ENCODE results near the gene CD151.
A peak's percentile ranks its signal among the peaks of the same experiment; 100 is the strongest.

Gene CD151

DNA sequence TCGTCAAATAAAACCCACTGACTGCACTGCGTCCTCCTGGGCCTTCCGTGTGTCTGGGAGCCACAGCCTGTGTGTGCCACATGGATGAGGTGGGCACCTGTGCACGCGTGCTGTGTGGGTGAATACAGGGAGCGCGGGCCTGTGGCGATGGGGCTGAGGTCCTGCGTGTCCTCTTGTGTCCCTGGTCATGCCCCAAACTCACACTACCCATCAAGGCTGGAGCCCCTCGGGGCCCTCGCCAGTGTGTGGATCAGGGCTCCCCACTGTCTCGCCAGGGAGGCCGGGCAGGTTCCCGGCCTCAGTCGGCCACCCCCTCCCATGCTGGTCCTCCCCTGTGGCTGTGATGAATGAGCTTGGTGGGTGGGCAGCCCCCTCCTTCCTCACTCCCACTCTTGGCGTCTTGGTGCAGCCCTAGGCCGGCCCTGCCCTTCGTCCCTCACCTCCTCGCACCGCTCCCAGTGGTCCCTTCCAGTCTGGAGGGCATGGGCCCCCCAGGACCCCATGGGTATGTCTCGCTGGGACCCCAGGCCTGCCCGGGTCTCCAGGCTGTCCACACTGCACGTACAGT, 707 bp upstream of the CD151 start:
- ATAC-seq (ENCODE audit: low read depth) (no peak), DNase-seq (ENCODE audit: low spot score) (no peak)
- Histone ChIP-seq H3K9me3 (ENCODE audit: severe bottlenecking) (no peaks in the 10 kb centered on the region), H3K4me1 (ENCODE audit: insufficient read depth, poor library complexity, severe bottlenecking) (peaks cover 13% of the 10 kb centered on the region), H3K4me3 (ENCODE audit: severe bottlenecking) (peak overlapping the region; percentile 95), H3K36me3 (ENCODE audit: low read depth) (peaks cover 13% of the 10 kb centered on the region), H3K27ac (ENCODE audit: poor library complexity, severe bottlenecking) (peak overlapping the region; percentile 97), H3K27me3 (ENCODE audit: insufficient read depth, poor library complexity, severe bottlenecking) (peaks cover 10% of the 10 kb centered on the region)
- TF ChIP-seq, protein P1, sequence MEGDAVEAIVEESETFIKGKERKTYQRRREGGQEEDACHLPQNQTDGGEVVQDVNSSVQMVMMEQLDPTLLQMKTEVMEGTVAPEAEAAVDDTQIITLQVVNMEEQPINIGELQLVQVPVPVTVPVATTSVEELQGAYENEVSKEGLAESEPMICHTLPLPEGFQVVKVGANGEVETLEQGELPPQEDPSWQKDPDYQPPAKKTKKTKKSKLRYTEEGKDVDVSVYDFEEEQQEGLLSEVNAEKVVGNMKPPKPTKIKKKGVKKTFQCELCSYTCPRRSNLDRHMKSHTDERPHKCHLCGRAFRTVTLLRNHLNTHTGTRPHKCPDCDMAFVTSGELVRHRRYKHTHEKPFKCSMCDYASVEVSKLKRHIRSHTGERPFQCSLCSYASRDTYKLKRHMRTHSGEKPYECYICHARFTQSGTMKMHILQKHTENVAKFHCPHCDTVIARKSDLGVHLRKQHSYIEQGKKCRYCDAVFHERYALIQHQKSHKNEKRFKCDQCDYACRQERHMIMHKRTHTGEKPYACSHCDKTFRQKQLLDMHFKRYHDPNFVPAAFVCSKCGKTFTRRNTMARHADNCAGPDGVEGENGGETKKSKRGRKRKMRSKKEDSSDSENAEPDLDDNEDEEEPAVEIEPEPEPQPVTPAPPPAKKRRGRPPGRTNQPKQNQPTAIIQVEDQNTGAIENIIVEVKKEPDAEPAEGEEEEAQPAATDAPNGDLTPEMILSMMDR (IDR thresholded peaks at IDR 0.05; ENCODE audit: poor library complexity, severe bottlenecking) = no peak

DNA sequence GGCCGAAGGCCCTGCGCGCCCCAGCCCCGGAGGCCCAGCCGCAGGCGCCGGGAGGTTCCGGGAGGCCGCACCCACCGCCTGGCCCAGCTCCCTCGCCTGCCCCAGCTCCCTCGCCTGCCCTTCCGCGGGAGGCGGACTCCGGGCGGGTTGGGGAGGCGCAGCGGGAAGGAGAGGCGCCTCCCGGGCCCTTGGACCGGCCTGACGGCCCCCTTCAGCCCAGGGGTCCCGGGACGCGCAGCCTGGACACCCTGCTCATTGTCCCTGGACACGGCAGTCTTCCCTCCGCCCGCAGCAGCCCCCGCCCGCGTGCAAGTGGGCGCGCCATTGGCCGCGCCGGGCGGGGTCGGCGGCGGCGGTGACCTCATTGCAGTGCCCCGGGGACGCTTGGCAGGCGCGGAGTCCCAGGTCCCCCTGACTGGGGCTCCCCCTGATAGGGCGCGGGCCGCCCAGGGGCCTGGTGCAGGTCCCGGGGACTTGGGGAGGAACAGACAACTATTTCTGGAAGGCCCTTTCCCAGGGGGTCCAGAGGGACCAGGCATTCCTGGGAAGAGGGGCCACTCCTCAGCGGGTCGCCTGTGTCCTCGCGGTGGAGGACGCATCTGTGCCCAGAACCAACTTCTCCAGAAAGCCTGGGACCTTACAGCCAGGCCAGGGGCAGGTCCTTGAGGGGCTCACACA, 501 bp downstream of the CD151 start:
- H3K27ac ChIP-seq (ENCODE audit: poor library complexity, severe bottlenecking) = peak overlapping the region; percentile 97
- no peak for DNase-seq (ENCODE audit: low spot score)
- ATAC-seq (ENCODE audit: low read depth) = no peak

DNA sequence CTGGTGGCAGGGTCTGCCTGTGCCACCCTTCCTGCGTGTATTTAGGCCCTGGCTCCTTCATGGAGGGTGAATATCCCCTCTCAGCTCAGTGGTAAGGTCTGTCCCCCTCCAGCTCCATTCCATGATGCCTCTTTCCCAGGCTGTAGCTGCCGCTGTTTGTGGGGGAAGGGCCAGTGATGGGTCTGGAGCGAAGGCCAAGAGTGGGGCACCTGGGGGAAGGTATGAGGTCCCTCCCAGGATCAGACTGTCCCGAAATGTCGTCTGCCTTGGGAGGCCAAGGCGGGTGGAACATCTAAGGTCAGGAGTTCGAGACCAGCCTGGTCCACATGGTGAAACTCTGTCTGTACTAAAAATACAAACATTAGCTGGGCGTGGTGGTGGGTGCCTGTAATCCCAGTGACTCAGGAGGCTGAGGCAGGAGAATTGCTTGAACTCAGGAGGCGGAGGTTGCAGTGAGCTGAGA, 1.1 kb downstream of the CD151 start:
- peak overlapping the region; percentile 95 for H3K4me3 ChIP-seq (ENCODE audit: severe bottlenecking)

More for the DNA sequence above, 501 bp downstream of the CD151 start:
- Histone ChIP-seq H3K4me3 (ENCODE audit: severe bottlenecking) (peak overlapping the region; percentile 95), H3K36me3 (ENCODE audit: low read depth) (peaks cover 23% of the 10 kb centered on the region), H3K9me3 (ENCODE audit: severe bottlenecking) (no peaks in the 10 kb centered on the region), H3K27me3 (ENCODE audit: insufficient read depth, poor library complexity, severe bottlenecking) (peaks cover 10% of the 10 kb centered on the region), H3K4me1 (ENCODE audit: insufficient read depth, poor library complexity, severe bottlenecking) (peaks cover 10% of the 10 kb centered on the region)
- TF ChIP-seq, protein P1 (IDR thresholded peaks at IDR 0.05; ENCODE audit: poor library complexity, severe bottlenecking) = no peak

DNA sequence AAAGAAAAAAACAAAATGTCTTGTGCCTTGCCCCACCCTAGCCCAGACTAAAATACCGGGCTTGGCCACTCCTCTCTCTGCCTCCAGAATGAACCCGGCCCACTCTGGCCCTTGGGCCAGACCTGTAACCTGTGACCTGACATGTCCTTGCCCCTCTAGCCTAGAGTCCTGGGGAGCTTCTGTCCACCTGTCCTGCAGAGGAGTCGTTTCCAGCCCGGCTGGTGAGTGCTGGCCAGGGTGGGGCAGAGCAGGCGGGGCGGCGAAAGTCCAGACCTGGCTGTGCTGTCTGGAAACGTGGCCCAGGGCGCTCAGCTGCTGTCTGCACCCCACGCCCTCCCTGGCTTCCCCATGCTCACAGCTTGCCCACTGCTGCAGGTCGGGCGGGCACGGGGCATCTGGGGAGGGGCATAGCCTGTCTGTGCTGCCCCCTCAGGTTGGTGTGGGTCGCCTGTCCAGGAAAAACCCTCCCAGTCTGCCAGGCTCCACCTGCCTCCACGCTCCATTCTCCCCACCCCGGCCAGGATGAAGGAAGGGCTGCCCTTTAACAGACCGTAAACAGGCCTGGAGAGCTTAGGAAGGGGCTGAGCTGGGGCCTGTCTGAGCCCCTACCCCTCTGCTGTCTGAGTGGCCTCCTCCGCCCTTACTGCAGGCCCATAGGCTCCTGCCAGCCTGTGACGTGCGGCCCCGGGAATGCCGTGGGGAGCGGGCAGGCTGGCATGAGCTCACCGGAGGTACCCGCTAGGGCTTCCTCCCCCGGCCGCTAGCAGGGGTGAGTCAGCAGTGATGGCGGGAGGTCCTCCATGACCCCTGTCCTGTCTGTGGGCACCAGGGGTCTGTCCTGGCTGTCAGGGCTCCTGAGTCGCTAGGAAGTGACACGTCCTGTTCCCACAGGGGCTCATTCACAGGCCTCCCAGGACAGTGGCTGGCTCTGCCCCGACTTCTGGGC, 1.9 kb downstream of the CD151 start:
- H3K27ac ChIP-seq (ENCODE audit: poor library complexity, severe bottlenecking) = peak overlapping the region; percentile 97
- peak; percentile 96 for DNase-seq (ENCODE audit: low spot score)

More for the DNA sequence above, 1.1 kb downstream of the CD151 start:
- no peak for ATAC-seq (ENCODE audit: low read depth)
- peaks cover 8% of the 10 kb centered on the region for H3K27me3 ChIP-seq (ENCODE audit: insufficient read depth, poor library complexity, severe bottlenecking)
- TF ChIP-seq, protein P1 (IDR thresholded peaks at IDR 0.05; ENCODE audit: poor library complexity, severe bottlenecking) = no peak
- H3K36me3 ChIP-seq (ENCODE audit: low read depth) = peaks cover 29% of the 10 kb centered on the region
- peaks cover 10% of the 10 kb centered on the region for H3K4me1 ChIP-seq (ENCODE audit: insufficient read depth, poor library complexity, severe bottlenecking)
- H3K9me3 ChIP-seq (ENCODE audit: severe bottlenecking) = no peaks in the 10 kb centered on the region
- DNase-seq (ENCODE audit: low spot score) = no peak
- peak overlapping the region; percentile 97 for H3K27ac ChIP-seq (ENCODE audit: poor library complexity, severe bottlenecking)

More for the DNA sequence above, 1.9 kb downstream of the CD151 start:
- peaks cover 3% of the 10 kb centered on the region for H3K27me3 ChIP-seq (ENCODE audit: insufficient read depth, poor library complexity, severe bottlenecking)
- H3K4me3 ChIP-seq (ENCODE audit: severe bottlenecking) = peak overlapping the region; percentile 95
- no peaks in the 10 kb centered on the region for H3K9me3 ChIP-seq (ENCODE audit: severe bottlenecking)
- TF ChIP-seq, protein P1 (IDR thresholded peaks at IDR 0.05; ENCODE audit: poor library complexity, severe bottlenecking) = no peak
- peak; percentile 66 for ATAC-seq (ENCODE audit: low read depth)
- H3K36me3 ChIP-seq (ENCODE audit: low read depth) = peaks cover 37% of the 10 kb centered on the region
- peaks cover 10% of the 10 kb centered on the region for H3K4me1 ChIP-seq (ENCODE audit: insufficient read depth, poor library complexity, severe bottlenecking)

All from RWPE2 (cell line).